SK-N-SH (cell line): ENCODE data around the gene S1PR5. TPM values are rescaled to one million over a fixed set of nuclear protein-coding genes. Genes with fewer than 3 reads are reported as not detected.

Source experiments
- CTCF ChIA-PET: fragments of 300-600, 350-600 bp; formaldehyde crosslinking; extraction: SDS; loops from one replicate; lab custom pipeline; 2021; lab: Yijun Ruan, JAX
- POLR2A ChIA-PET: fragments of 350-600 bp; sonication (Branson Sonifier 250); formaldehyde crosslinking; extraction: SDS; loops from one replicate; lab custom pipeline; 2020; ENCODE audit warnings: antibody characterized with exemption, inconsistent platforms; lab: Yijun Ruan, JAX
- DNase-seq: peaks from one replicate; pipeline ENCODE4 v3.0.0; 2012
- H2AFZ ChIP-seq: fragments of 200-600 bp; sonication (generic); 2 replicates; pipeline ENCODE4 v1.8.1; 2016; ENCODE audit warnings: antibody characterized with exemption, mild to moderate bottlenecking, low read depth
- H3F3A ChIP-seq: fragments of 200-600 bp; sonication (generic); replicated peaks from 2 replicates; pipeline ENCODE3; 2016; ENCODE audit warnings: antibody characterized with exemption, mild to moderate bottlenecking; ENCODE audit not compliant: insufficient read depth
- H3K27ac ChIP-seq, 2 experiments: fragments of 200-500 bp in 1 of 2; fragments of 200-600 bp in 1 of 2; sonication (Bioruptor generic) in 1 of 2; sonication (generic), shearing (Covaris generic) in 1 of 2; 2 replicates each; pipeline versions ENCODE4 v1.5.1 to v1.6.1; 2014 to 2016; ENCODE audit warnings: low read depth in 2 of 2, inconsistent platforms in 1 of 2, low read length in 1 of 2, mild to moderate bottlenecking in 1 of 2, mixed read lengths in 1 of 2
- H3K27me3 ChIP-seq: fragments of 200-600 bp; sonication (generic), shearing (Covaris generic); 2 replicates; pipeline ENCODE4 v1.6.1; 2016; ENCODE audit warnings: mixed run types; ENCODE audit not compliant: insufficient read depth
- H3K36me3 ChIP-seq, 2 experiments: fragments of 200-500 bp in 1 of 2; fragments of 200-600 bp in 1 of 2; sonication (Bioruptor generic) in 1 of 2; sonication (generic) in 1 of 2; replicated peaks in 1 of 2; 2 replicates each; pipeline versions ENCODE3 to v1.5.1; 2014 to 2016; ENCODE audit warnings: low read length in 1 of 2, mild to moderate bottlenecking in 1 of 2; ENCODE audit not compliant: insufficient read depth in 2 of 2, control insufficient read depth in 1 of 2
- H3K4me1 ChIP-seq, 2 experiments: fragments of 200-500 bp in 1 of 2; fragments of 200-600 bp in 1 of 2; sonication (Bioruptor generic) in 1 of 2; sonication (generic), shearing (Covaris generic) in 1 of 2; 2 replicates each; pipeline versions ENCODE4 v1.5.1 to v1.6.1; 2014 to 2016; ENCODE audit warnings: low read depth in 1 of 2, low read length in 1 of 2, mixed run types in 1 of 2; ENCODE audit not compliant: insufficient read depth in 2 of 2, control insufficient read depth in 1 of 2
- H3K4me2 ChIP-seq: fragments of 200-600 bp; sonication (generic), shearing (Covaris generic); 2 replicates; pipeline ENCODE4 v1.6.1; 2017; ENCODE audit warnings: mixed run types
- H3K4me3 ChIP-seq, 2 experiments: fragments of 200-500 bp in 1 of 2; fragments of 200-600 bp in 1 of 2; sonication (Bioruptor generic) in 1 of 2; sonication (generic), shearing (Covaris generic) in 1 of 2; 2 replicates each; pipeline versions ENCODE4 v1.5.1 to v1.8.1; 2014 to 2016; ENCODE audit warnings: low read depth in 2 of 2, inconsistent platforms in 1 of 2, low read length in 1 of 2, mild to moderate bottlenecking in 1 of 2, mixed read lengths in 1 of 2, moderate library complexity in 1 of 2
- H3K79me2 ChIP-seq: fragments of 200-600 bp; sonication (generic); 2 replicates; pipeline ENCODE4 v1.8.1; 2017; ENCODE audit warnings: mild to moderate bottlenecking; ENCODE audit not compliant: insufficient read depth
- H3K9ac ChIP-seq: fragments of 200-600 bp; sonication (generic); 2 replicates; pipeline ENCODE4 v1.6.1; 2017; ENCODE audit warnings: mixed run types
- H3K9me2 ChIP-seq: fragments of 200-600 bp; sonication (generic); 2 replicates; pipeline ENCODE4 v1.6.1; 2017; ENCODE audit warnings: mixed run types
- H3K9me3 ChIP-seq: fragments of 200-600 bp; sonication (generic); 2 replicates; pipeline ENCODE4 v1.6.1; 2017; ENCODE audit warnings: mixed run types, mild to moderate bottlenecking, moderate library complexity
- H4K20me1 ChIP-seq: fragments of 200-600 bp; sonication (generic); 2 replicates; pipeline ENCODE4 v1.6.1; 2017; ENCODE audit warnings: mild to moderate bottlenecking, mixed run types; ENCODE audit not compliant: insufficient read depth
- CTCF ChIP-seq: fragments of 200-600 bp; sonication (generic); IDR thresholded peaks from 2 replicates; pipeline ENCODE4 v1.6.1; 2017; ENCODE audit warnings: antibody characterized with exemption, mild to moderate bottlenecking, moderate library complexity
- ELF1 ChIP-seq: IDR thresholded peaks from 2 replicates; pipeline ENCODE4 v1.4.0; 2012
- EP300 ChIP-seq, 2 experiments: IDR thresholded peaks; 2 replicates each; pipeline versions ENCODE4 v1.4.0 to v1.6.1; 2012; ENCODE audit warnings: borderline replicate concordance in 1 of 2, low read depth in 1 of 2, low read length in 1 of 2
- FOXJ3 ChIP-seq: sonication (generic); formaldehyde crosslinking; IDR thresholded peaks from 2 replicates; pipeline ENCODE4 v1.5.1; 2020; ENCODE audit warnings: mild to moderate bottlenecking, missing genetic modification reagents
- FOXM1 ChIP-seq: IDR thresholded peaks from 2 replicates; pipeline ENCODE4 v1.4.0; 2012; ENCODE audit warnings: low read depth, mild to moderate bottlenecking
- GABPA ChIP-seq: IDR thresholded peaks from 2 replicates; pipeline ENCODE4 v1.4.0; 2012; ENCODE audit warnings: low read depth, mild to moderate bottlenecking
- NFIC ChIP-seq: IDR thresholded peaks from 2 replicates; pipeline ENCODE4 v1.4.0; 2012; ENCODE audit warnings: borderline replicate concordance
- NRF1 ChIP-seq: IDR thresholded peaks from 2 replicates; pipeline ENCODE4 v1.6.1; 2012; ENCODE audit warnings: low read depth, mild to moderate bottlenecking, low read length
- POLR2AphosphoS5 ChIP-seq: IDR thresholded peaks from 2 replicates; pipeline ENCODE4 v1.6.1; 2012; ENCODE audit warnings: low read depth, low read length
- RAD21 ChIP-seq: IDR thresholded peaks from 2 replicates; pipeline ENCODE4 v1.6.1; 2012; ENCODE audit warnings: mild to moderate bottlenecking, low read length
- RCOR1 ChIP-seq: fragments of 150-350 bp; IDR thresholded peaks from 2 replicates; pipeline ENCODE4 v1.6.1; 2017; ENCODE audit warnings: antibody characterized with exemption, low read length
- REST ChIP-seq: IDR thresholded peaks from 2 replicates; pipeline ENCODE4 v1.6.1; 2012; ENCODE audit warnings: mild to moderate bottlenecking, low read depth, low read length, moderate library complexity
- SMC3 ChIP-seq: IDR thresholded peaks from 2 replicates; pipeline ENCODE4 v1.6.1; 2012; ENCODE audit warnings: low read depth, low read length, improper control_type of control experiment
- TAF1 ChIP-seq: IDR thresholded peaks from 2 replicates; pipeline ENCODE4 v1.6.1; 2012; ENCODE audit warnings: low read depth, mild to moderate bottlenecking, low read length, moderate library complexity, borderline replicate concordance
- TCF12 ChIP-seq: IDR thresholded peaks from 2 replicates; pipeline ENCODE4 v1.4.0; 2012
- TEAD4 ChIP-seq: IDR thresholded peaks from 2 replicates; pipeline ENCODE4 v1.4.0; 2012; ENCODE audit warnings: mild to moderate bottlenecking, borderline replicate concordance; ENCODE audit not compliant: insufficient read depth
- WGBS: methylation state at CpG from one replicate; pipeline ENCODE4 v1.1.6; 2017; ENCODE audit warnings: low lambda C conversion rate; 5-methylcytosine and 5-hydroxymethylcytosine counted together
- polyA plus RNA-seq, 3 experiments: library from polyadenylated mRNA; depleted of rRNA; stranded (reverse); fragments of >200 nt; gene quantifications; 2 replicates each; pipeline ENCODE4 v1.2.3, GENCODE V29; 2012
- TF ChIP-seq, protein P1 (sequence below): IDR thresholded peaks from 2 replicates; pipeline ENCODE4 v1.4.0; 2012; ENCODE audit warnings: low read depth, borderline replicate concordance

The S1PR5 gene
- polyA plus RNA-seq, 1 of the 3 experiments (the other 2 are of a cell fraction), result 0.36 TPM

- TF ChIP-seq REST (no peak), FOXM1 (no peak)
Observed at GRCh38 chr19:10505583-10506229, 11.5 kb downstream of the S1PR5 start (continued).

DNA sequence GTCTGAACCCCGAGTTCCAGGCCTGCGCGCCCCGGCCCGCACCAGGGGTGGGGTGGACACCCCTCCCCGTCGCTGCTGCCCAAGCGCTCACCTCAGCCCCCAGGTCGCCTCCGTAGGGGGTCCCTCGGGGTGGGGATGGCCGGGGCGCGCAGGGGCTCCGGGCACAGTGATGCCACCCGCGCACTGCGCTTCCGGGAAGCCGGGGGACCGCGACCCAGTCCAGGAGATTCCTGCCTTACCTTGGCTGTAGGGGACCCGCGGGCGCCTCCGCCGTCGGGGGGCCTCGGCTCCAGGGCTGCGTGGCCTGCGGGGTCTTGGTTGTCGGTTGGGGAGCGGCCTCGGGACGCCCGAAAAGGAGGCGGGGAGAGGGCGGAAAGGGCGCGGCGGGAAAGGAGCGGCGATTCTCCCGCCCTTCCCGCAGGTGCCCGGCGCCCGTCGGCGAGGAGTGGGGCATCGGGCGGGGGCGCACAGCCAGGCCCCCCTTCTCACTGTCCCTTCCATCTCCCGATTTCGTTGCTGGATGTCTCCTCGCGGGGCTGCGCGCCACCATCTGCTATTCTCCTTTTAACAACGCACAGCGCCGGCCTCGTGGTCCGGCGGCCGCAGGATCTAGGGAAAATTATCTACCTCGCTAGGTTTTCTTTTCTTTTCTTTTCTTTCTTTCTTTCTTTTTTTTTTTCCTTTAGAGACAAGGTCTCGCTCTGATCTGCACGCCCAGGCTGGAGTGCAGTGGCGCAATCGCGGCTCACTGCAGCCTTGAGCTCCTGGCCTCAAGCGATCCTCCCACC is 14.1 kb downstream of the S1PR5 start, which contains the start of gene KEAP1:
Gene KEAP1, minus strand, starts transcription at position 355 of the 788 bp plus-strand sequence. CDS start 3,323 bp downstream, outside the sequence.
- H3K79me2 ChIP-seq, result peaks cover 43% of the 10 kb centered on the region
- H3K9me3 ChIP-seq, result no peaks in the 10 kb centered on the region
- H3K27ac ChIP-seq, result peak within 1 kb of the TSS; percentile 92 to 94
- POLR2A ChIA-PET, result interaction anchor here (0.6 to 0.7 kb wide), 4 partner anchors 45 to 918 kb away, joined by 3 read pairs; no protein-coding TSS in a partner anchor
- peaks cover 3 to 4% of the 10 kb centered on the region in 2 experiments; a peak in 1 of 4 replicates for H3K4me1 ChIP-seq
- CTCF ChIA-PET, result interaction anchor here (1.6 kb wide), 1 partner anchor 39 kb away, joined by 5 read pairs; no protein-coding TSS in a partner anchor
- peak within 1 kb of the TSS; percentile 83 for H3K4me2 ChIP-seq
- TF ChIP-seq TEAD4, result no peak
- TF ChIP-seq RAD21, result no peak
- TF ChIP-seq RCOR1, result no peak
- no peak for TF ChIP-seq POLR2AphosphoS5
- no peak for TF ChIP-seq CTCF
- TF ChIP-seq, protein P1, sequence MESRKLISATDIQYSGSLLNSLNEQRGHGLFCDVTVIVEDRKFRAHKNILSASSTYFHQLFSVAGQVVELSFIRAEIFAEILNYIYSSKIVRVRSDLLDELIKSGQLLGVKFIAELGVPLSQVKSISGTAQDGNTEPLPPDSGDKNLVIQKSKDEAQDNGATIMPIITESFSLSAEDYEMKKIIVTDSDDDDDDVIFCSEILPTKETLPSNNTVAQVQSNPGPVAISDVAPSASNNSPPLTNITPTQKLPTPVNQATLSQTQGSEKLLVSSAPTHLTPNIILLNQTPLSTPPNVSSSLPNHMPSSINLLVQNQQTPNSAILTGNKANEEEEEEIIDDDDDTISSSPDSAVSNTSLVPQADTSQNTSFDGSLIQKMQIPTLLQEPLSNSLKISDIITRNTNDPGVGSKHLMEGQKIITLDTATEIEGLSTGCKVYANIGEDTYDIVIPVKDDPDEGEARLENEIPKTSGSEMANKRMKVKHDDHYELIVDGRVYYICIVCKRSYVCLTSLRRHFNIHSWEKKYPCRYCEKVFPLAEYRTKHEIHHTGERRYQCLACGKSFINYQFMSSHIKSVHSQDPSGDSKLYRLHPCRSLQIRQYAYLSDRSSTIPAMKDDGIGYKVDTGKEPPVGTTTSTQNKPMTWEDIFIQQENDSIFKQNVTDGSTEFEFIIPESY, result no peak
- no peak for TF ChIP-seq SMC3
- TF ChIP-seq NFIC, result no peak
- no peak for TF ChIP-seq FOXJ3 (CRISPR knock-in tag)
- no peak for TF ChIP-seq NRF1
- TF ChIP-seq TAF1, result no peak
- TF ChIP-seq TCF12, result no peak
- TF ChIP-seq EP300 (IDR thresholded peaks at IDR 0.05; ENCODE audit: borderline replicate concordance in 1 of 2, low read depth in 1 of 2, low read length in 1 of 2), result no peak
- no peak for TF ChIP-seq GABPA
- TF ChIP-seq ELF1, result no peak
- no peaks in the 10 kb centered on the region for H3K9me2 ChIP-seq
- WGBS, result 36% methylated on average over 31 of the region's 73 CpGs
- peak within 1 kb of the TSS; percentile 66 to 88 for H3K4me3 ChIP-seq
- H4K20me1 ChIP-seq, result no peaks in the 10 kb centered on the region
- peak; percentile 84 for DNase-seq
- H2AFZ ChIP-seq, result peak within 1 kb of the TSS; percentile 95
- peak within 1 kb of the TSS; percentile 99 for H3K9ac ChIP-seq
- no peaks in the 10 kb centered on the region for H3K27me3 ChIP-seq
- peaks cover 11% of the 10 kb centered on the region for H3F3A ChIP-seq
- H3K36me3 ChIP-seq, result peaks cover 8 to 16% of the 10 kb centered on the region in 2 experiments
